Posterior cingulate gyrus (tissue), 11 donors: ENCODE data around the gene SNAP91.
"Not testable (repeated sequence)": the region's sequence is repeated elsewhere in the genome, so short reads cannot be mapped to it uniquely, and the experiment has no call there.

Experiments
- DNase-seq, 10 donors: peaks; one replicate each; pipeline versions ENCODE4 v3.0.0 to v3.0.0-alpha.2; 2020 to 2021; ENCODE audit warnings: mixed read lengths in 3 of 10
- intact Hi-C: fragments of 100-400 bp; cut with DNase I; formaldehyde crosslinking; loops from one replicate; pipeline ENCODE4 v1.15.1; 2023

SNAP91 gene

DNA sequence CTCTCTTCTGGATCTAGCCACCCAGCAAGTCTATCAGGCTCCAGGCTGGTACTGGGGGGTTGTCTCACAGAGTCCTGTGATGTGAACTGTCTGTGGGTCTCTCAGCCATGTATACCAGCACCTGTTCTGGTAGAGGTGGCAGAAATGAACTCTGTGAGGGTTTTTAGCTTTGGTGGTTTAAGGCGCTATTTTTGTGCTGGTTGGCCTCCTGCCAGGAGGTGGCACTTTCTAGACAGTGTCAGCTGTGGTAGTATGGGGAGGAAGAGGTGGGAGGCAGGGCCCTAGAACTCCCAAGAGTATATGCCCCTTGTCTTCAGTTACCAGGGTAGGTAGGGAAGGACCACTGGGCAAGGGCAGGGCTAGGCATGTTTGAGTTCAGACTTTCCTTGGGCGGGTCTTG lies 75.8 kb downstream of the SNAP91 start:
- no peak for DNase-seq

DNA sequence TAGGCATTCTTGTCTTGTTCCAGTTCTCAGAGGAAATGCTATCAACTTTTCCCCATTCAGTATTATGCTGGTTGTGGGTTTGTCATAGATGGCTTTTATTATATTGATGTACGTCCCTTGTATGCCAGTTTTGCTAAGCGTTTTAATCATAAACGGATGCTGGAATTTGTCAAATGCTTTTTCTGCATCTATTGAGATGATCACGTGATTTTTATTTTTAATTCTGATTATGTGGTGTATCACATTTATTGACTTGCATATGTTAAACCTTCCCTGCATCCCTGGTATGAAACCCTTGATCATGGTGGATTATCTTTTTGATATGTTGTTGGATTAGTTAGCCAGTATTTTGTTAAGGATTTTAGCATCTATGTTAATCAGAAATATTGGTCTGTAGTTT lies 79.0 kb downstream of the SNAP91 start:
- DNase-seq, intact Hi-C loops: not testable (repeated sequence)

More for the DNA sequence above, 75.8 kb downstream of the SNAP91 start:
- intact Hi-C loops: no loop called here

GRCh38 chr6:83615025-83615999 lies 93.6 kb downstream of the SNAP91 start:
- no peak for DNase-seq
- intact Hi-C loops: loop anchor here (2.0 kb wide), 1 partner anchor 603 kb away; no protein-coding TSS in a partner anchor

DNA sequence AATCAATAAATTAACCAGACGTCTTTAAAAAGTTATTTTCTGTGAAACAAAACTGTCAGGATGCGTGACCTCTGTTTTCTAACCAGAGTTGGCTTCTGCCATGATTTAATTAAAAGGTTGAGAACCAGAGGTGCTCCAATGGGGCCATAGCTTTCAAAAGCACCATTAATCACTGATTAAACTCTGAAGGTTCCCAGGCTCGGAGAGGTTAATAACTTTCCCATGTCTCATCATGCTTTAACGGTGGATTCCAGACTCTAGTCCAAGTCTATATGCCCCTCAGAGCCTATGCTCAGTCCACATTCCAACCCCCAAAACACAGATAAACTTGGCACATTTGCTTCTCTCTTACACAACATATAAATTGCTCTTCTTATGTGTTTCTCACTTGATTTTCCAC lies 95.5 kb downstream of the SNAP91 start:
- intact Hi-C loops: no loop called here
- DNase-seq: no peak

- intact Hi-C loops: no loop called here
- no peak for DNase-seq
Measured at GRCh38 chr6:83609248-83609647, 99.7 kb downstream of the SNAP91 start.

DNA sequence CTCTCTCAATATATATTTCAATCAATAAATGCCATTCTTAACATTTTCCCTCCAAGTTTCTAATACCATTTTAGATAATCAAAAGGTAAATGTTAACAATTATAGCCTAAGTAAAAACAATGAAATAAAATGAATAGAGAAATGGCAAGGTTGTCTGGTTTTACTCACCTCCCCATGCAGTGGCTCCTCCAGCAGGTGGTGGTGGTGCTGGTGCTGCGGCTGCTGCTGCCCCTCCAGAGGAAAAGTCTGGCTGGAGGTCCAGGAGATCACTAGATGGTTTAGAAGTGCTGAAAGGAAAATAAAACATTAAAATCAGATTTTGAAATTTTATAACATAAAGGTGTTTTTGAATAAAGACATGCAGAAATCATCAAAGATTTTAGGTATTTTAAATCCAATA lies 103.4 kb downstream of the SNAP91 start:
- intact Hi-C loops: no loop called here
- DNase-seq: no peak

DNA sequence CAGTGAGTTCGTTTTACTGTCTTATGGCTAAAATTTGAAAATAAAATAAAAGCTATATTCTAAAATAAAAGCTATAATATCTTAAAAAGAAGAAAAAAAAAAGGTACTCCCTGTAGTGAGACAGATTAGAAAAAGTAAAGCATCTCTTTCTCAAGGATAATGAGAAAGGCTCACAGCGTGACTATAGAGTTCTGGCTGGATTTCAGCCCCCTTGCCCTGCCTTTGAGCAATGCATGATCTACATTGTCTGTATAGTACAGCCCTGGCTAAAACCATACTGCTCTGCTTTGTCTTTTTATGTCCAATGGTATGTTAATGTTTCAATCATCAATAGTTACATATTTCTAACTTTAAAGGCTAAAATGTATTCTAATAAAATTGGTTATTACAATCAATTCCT lies 105.3 kb downstream of the SNAP91 start:
- no peak for DNase-seq
- intact Hi-C loops: no loop called here

DNA sequence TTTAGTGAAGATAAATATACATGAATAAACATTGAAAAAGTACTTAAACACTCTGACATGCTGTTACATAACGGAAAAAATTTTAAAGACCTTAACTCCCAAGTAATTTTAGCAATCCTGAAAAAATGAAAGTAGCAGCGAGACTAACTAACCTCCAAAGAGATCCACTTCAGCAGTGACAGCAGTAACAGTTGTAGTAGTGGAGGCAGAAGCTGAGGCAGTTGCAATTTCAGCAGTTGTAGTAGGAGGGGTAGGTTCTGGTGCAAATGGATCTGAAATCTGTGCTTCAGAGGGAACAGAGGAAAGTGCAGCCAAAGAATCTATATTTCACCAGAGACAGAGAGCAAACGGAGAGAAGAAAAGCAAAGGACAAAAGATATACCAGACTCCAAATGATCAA lies 107.8 kb downstream of the SNAP91 start:
- DNase-seq: no peak
- intact Hi-C loops: no loop called here

- intact Hi-C loops: no loop called here
- no peak for DNase-seq
Measured at GRCh38 chr6:83600459-83600858, 108.4 kb downstream of the SNAP91 start.

DNA sequence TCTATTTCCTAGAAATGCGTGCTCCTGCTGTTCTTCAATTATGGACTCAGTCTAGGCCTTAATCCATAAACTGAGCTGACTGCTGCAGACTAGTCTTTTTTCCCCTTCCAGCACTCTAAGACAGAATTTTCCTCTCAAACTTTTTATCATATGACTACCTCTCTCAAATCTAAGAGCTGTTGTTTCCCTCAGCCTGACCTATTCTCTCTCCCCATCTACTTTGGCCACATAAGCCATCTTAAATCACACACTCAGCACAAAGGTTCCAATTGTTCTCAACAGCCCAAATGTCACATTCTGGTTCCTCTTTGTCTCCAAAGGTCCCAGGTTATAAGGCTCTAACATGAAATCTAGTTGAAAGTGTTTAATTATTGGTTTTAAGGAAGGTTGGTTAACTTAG lies 111.4 kb downstream of the SNAP91 start:
- no peak for DNase-seq
- intact Hi-C loops: no loop called here

DNA sequence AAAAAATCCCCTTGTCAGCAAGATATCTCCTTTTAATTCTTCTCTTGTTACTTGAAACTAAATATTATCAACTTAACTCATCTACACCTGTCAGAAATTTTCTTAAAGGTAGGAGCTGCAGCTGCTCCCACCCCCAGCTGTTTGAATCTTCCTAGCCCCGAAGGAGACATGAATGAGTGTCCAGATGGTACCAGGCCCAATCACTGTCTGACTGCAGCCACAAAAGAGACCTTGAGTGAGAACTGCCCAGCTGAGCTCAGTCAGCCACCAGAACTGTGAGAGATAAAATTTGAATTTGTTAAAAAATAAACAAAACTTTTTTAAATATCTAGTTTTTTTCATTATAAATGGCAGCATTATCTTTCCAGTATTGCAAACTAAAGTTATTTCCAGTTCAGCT lies 111.8 kb downstream of the SNAP91 start:
- intact Hi-C loops: no loop called here
- peak in 1 of 10 donors; percentile 20 for DNase-seq

GRCh38 chr6:83594941-83595340 lies 114.0 kb downstream of the SNAP91 start:
- DNase-seq: no peak
- intact Hi-C loops: no loop called here

DNA sequence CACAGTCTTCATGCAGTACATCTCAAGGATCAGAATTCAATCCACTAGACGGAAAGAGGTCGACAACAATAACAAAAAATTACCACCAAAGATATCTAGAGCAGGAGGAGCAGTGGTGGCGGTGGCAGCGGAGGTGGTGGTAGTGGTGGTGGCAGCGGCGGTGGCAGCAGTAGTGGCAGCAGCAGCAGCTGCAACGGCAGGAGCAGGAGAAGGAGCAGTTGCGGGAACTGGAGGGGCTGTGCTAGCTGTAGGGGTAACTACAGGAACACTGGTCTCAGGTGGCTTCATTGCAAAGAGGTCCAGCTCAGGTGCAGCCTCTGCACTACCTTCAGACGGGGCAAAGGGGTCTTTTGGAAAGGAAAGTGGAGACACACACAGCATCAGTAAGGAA lies 115.5 kb downstream of the SNAP91 start:
- intact Hi-C loops: no loop called here
- DNase-seq: peak in 2 of 10 donors; percentile 65 to 81

- DNase-seq: no peak
- intact Hi-C loops: no loop called here
Measured at GRCh38 chr6:83592770-83593394, 116.0 kb downstream of the SNAP91 start.

GRCh38 chr6:83590416-83590815 lies 118.5 kb downstream of the SNAP91 start:
- DNase-seq: no peak
- intact Hi-C loops: no loop called here

- no peak for DNase-seq
- intact Hi-C loops: no loop called here
Measured at GRCh38 chr6:83589076-83589475, 119.8 kb downstream of the SNAP91 start.

DNA sequence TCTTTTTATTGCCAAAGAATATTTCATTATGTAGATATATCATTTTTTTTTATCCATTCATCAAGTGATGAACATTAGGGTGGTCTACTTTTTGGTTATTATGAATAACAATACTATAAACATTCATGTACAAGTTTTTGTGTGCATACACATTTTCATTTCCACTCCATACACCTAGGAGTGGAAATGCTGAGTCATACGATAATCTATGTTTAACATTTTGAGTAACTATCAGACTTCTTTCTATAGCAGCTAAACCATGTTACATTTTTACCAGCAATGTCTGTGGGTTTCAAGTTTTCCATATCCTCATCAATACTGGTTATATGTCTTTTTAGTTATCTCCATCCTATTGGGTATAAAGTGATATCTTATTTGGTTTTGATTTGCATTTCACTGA lies 130.8 kb downstream of the SNAP91 start:
- intact Hi-C loops: no loop called here
- no peak for DNase-seq

- no peak for DNase-seq
- intact Hi-C loops: no loop called here
Measured at GRCh38 chr6:83574783-83575182, 134.1 kb downstream of the SNAP91 start.

DNA sequence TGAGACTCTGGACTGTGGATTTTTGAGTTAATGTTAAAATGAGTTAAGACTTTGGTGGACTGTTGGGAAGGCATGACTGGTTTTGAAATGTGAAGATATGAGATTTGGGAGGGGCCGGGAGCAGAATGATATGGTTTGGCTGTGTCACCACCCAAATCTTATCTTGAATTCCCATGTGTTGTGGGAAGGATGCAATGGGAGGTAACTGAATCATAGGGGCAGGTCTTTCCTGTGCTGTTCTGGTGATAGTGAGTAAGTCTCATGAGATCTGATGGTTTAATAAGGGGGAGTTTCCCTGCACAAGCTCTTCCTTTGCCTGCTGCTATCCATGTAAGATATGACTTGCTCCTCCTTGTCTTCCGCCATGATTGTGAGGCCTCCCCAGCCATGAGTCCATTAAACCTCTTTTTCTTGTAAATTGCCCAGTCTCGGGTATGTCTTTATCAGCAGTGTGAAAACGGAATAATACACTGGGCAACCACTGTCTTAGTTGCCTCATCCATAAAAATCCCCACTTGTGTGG lies 137.2 kb downstream of the SNAP91 start:
- DNase-seq, intact Hi-C loops: not testable (repeated sequence)

- DNase-seq: no peak
- intact Hi-C loops: no loop called here
Measured at GRCh38 chr6:83558975-83559374, 149.9 kb downstream of the SNAP91 start.

- intact Hi-C loops: no loop called here
- no peak for DNase-seq
Measured at GRCh38 chr6:83556871-83557270, 152.0 kb downstream of the SNAP91 start.

GRCh38 chr6:83551748-83552147 lies 157.2 kb downstream of the SNAP91 start:
- DNase-seq, intact Hi-C loops: not testable (repeated sequence)
